Ramos (cell line): ENCODE measurements around the gene TDRD6.
"Not testable (repeated sequence)": the region's sequence is repeated elsewhere in the genome, so short reads cannot be mapped to it uniquely, and the experiment has no call there.

ENCODE experiments used
- in situ Hi-C: fragments of 300-500 bp; cut with MboI; formaldehyde crosslinking; loops from one replicate; pipeline ENCODE4 v1.14.3; 2022; ENCODE audit warnings: low sequenced_read_pairs; ENCODE audit not compliant: unreplicated experiment

TDRD6 gene, protein sequence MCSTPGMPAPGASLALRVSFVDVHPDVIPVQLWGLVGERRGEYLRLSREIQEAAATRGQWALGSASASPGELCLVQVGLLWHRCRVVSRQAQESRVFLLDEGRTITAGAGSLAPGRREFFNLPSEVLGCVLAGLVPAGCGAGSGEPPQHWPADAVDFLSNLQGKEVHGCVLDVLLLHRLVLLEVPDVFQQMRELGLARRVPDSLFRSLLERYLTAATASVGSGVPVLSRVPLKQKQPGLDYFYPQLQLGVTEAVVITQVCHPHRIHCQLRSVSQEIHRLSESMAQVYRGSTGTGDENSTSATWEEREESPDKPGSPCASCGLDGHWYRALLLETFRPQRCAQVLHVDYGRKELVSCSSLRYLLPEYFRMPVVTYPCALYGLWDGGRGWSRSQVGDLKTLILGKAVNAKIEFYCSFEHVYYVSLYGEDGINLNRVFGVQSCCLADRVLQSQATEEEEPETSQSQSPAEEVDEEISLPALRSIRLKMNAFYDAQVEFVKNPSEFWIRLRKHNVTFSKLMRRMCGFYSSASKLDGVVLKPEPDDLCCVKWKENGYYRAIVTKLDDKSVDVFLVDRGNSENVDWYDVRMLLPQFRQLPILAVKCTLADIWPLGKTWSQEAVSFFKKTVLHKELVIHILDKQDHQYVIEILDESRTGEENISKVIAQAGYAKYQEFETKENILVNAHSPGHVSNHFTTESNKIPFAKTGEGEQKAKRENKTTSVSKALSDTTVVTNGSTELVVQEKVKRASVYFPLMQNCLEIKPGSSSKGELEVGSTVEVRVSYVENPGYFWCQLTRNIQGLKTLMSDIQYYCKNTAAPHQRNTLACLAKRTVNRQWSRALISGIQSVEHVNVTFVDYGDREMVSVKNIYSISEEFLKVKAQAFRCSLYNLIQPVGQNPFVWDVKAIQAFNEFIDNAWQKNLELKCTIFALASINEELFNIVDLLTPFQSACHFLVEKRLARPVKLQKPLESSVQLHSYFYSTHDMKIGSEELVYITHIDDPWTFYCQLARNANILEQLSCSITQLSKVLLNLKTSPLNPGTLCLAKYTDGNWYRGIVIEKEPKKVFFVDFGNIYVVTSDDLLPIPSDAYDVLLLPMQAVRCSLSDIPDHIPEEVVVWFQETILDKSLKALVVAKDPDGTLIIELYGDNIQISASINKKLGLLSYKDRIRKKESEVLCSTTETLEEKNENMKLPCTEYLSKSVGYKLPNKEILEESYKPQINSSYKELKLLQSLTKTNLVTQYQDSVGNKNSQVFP (N-terminal part only)

DNA sequence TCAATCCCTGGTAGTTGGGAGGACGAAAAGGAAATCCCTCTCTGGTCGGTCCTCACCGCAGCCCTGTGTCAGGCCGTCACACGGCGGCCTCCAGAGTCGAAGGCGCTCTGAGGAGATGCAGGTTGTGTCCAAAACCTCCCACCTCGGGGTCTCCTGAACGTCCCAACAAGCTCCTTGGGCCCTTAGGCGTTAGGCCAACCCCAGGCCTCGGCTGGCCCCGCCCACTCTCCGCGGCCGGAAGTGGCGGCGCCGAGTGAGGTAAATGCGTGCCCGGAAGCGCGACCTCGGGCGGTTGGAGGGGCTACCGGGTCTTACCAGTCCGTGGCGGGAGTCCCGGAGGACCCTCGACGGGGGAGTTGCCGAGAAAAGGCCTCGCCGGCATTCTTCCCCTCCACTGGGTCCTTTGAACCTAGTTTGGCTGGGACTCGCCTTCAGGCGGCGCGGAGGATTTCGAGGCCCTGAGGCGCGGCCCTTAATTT lies at the start of gene TDRD6:
Gene TDRD6, plus strand, starts transcription at position 267 of the 479 bp plus-strand sequence. CDS start 244 bp downstream, outside the sequence.
- in situ Hi-C loops: no loop called here

DNA sequence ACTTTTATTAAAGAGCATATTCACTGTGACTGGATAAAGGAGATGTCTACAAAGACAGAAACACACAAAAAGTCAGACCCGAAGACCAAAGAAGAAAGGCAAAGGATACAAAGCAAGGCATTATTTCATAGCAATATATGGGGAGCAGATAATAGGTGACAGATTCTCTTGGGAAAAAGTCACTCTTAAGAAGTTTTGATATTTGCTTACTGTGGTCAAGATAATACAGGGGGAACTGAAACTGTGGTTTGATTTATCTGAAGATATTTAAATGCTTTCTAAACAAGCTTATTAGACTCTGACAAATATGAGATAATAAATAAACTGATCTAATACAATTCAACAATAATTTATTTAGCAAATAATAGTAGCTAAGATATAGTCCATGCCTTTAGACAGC lies 49.8 kb upstream of the TDRD6 start:
- in situ Hi-C loops: no loop called here

DNA sequence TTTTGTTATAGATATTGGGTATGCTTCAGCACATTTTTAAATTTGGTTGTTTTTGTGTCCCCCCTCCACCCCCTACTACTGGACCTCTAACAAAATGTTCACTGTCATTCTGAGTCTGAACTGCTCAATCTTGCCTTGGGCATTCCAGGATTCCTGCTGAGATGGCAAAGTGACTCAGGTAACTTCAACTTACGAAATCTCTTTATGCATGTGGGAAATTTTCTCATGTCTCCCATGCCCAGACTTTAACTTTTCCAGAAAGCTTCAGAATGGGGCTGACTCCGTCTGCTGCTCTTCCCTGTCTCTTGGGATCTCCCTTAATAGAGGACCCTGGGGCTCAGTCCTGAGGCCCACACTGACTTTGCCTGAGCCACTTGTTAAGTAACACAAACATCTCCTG lies 49.0 kb upstream of the TDRD6 start:
- in situ Hi-C loops: no loop called here

DNA sequence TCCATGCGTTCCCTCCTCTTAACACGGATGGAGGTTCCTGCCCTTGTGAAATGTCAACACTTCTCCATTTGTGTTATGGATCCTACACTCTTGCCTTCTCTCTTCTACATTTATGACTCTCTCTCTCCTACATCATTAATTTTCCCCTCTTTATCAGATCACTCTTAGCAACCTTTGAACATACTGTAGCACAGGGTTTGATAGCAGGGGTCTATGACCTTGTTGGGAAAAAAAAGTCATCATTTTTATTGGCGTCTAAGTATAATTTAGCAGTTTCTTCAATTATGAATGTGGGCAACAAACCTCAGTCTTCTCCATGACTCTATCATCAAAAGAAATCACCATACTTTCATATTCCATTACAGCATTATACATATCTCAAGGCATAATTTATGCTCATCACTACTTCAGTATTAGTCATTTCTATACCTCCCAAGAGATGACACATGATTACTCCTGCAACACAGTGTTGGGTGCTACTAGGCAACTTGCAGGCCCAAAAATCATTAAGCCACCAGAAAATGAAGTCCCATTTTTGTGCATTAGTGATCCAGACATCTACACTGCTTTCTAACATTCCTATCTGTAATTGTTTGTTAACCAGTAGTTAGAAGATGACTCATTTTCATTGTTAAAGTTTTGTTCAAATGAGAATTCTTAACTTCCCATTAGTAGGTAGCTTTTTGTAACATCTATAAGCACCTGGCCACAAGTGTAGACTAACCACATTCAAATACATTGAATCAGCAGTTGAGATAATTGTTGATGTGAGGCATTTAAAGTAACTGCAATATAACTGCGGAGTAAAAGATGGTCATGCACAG lies 44.5 kb upstream of the TDRD6 start:
- in situ Hi-C loops: no loop called here

DNA sequence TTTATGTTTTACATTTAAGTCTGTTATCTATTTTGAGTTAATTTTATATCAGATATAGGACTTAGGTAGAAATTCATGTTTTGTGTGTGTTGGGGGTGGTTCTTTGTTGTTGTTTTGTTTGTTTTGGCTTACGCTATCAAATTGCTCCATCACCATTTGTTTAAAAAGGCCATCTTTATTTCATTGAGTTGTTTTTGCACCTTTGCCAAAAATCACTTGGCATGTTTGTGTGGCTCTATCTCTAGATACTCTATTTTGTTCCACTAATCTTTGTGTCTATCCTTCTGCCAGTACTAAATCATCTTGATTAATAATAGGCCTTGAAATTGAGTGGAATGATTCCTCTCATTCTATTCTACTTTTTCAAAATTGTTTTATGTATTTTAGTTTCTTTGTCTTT lies 42.4 kb upstream of the TDRD6 start:
- in situ Hi-C loops: no loop called here

DNA sequence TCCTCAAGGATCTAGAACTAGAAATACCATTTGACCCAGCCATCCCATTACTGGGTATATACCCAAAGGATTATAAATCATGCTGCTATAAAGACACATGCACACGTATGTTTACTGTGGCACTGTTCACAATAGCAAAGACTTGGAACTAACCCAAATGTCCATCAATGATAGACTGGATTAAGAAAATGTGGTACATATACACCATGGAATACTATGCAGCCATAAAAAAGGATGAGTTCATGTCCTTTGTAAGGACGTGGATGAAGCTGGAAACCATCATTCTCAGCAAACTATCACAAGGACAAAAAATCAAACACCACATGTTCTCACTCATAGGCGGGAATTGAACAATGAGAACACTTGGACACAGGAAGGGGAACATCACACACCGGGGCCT lies 39.6 kb upstream of the TDRD6 start:
- in situ Hi-C loops: not testable (repeated sequence)

DNA sequence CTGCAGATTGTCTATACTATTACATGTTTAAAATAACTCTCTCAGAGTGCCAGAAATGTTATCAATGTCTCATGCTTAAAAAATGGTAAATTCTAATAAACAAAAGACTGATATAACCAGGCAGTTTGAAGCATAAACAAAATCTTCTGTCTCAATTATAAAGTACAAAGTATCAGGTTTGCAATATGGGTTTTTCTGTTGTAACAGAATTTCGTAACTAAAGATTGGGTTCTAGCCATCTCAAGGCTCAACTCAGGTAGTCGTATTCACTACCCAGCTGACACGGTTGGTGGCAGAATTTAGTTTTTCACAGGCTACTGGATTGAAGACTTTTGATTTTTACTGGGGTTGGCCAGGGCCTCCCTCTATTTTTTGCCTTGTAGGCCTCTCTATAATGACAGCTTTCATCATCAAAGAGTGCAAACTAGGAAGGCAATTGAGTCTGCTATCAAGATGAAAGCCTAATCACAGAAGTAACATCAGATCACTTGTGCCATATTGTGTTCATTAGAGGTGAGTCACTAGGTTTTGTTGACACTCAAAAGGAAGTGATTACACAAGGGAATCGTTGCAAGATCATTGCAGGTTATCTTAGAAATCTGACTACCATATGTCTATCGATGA lies 38.7 kb upstream of the TDRD6 start:
- in situ Hi-C loops: no loop called here

DNA sequence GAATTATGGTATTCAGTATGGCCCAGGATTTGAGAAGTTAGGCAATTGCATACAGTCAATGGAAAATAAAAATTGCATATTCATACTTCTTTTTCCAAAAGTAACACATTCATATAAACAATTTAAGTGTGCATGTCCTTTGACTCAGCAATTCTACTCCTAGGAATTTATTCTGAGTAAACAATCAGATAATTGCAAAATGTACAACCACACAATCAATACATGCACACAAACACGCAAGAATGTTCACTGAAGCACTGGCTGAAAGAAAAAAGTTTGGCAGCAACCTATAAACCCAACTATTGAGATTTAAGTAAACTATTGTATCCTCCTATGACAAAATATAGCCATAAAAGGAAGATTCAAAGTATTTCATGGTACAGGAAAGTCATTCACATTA lies 36.7 kb upstream of the TDRD6 start:
- in situ Hi-C loops: no loop called here

DNA sequence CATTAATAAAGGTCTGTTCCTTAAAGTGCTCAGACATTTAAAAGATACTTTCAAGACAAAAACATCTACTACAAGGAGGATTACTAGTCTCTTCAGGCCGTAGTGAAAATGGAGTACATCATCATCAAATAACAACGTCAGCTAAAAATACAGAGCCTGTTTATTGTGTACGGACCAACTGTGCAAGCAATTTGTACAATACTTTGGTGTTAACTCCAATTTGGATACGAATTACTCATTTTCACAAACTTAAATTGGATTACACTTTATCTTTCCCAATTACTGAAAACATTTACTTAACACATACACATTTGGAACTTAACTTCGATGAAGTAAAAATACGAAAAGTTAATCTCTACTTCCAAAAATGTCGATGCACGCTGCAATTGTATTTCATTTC lies 35.9 kb upstream of the TDRD6 start:
- in situ Hi-C loops: no loop called here

DNA sequence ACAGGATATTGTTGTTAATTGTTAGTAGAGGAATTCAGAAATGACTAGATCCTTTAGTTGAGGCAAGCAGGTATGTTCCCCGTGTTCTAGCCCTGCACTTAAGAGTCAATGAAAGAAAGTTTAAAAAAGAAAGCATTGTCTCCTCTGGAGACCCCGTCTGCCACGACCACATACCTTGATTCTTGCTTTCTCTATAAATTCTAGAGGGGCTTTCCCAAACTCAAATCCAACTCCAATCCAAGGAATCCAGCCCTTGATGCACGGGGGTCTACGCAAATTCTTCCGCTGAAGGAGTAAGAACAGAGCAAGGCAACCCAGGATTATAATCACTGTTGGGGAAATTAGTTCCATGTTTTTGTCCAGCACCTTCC lies 35.5 kb upstream of the TDRD6 start:
- in situ Hi-C loops: no loop called here

DNA sequence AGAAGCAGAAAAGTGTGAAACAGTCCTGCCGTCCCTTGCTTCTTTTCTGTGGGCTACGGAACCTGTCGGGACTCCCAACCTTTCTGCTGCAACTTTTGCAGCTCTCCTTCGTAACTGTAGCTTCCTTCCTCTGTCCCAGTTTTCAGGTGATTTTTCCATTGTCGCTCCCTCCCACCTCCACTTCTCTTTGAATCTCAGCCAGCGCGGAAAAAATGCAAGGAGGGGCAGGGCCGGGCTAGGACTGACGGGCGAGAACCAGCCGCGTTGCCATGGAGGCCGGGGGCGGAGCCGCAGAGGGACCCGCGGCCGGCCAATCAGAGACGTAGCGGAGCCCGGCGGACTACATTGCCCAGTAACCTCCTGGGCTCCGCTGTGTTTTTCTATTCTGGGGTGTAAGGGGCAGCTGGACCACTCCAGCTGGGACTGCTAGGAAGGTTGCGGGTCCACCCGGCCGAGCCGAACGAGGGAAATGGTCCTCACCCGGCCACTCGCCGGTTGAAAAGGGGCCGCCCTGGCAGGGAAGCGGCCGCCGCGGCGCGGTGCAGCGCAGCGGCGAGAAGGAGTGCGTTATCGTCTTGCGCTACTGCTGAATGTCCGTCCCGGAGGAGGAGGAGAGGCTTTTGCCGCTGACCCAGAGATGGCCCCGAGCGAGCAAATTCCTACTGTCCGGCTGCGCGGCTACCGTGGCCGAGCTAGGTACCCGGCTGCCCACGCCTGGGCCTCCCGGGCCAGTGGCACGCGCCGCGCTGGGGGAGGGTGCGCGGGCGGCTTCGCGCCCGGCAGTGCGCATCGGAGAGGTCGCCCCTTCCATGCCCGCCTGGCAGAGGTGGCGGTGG lies 34.9 kb upstream of the TDRD6 start, which contains the start of the genes CYP39A1 and SLC25A27:
Gene CYP39A1, minus strand, starts transcription at position 216 of the 836 bp plus-strand sequence. CDS start 236 bp downstream, outside the sequence.
Gene SLC25A27, plus strand, starts transcription at position 373 of the 836 bp plus-strand sequence. Its CDS starts 218 bp downstream, at position 591.
- in situ Hi-C loops: no loop called here

DNA sequence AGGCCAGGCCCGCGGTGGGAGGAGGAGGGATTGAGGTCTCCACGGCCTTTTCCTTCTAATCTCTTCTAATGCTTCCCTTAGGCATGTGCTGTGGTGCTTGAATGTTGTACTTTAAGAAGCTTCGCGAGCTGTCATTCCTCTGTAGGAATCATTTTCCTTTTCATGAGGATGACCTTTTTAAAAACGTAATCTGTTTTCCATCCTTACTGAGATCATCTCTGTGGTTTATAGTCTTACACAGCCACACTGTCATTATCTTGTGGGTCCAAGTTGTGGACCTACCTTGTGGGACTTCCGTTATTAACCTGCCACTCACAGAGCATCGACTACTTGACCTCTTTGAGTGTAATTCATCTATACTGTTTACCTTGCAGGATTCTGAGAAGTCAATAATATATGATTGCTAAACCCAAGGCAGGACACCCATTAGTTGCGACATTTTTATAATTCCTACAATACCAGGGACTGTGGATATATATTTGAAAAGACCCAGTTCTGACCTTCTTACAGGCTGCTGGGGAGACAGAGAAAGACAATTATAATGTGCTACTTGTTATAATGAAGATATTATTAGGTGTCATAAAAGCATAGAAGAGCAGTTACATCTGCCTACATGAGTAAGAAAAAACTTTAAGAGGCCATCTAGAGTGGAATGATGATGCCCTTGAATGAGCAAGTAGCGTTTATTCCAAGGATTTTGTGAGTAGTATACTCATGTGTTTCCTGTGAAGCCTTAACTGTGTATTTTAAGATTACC lies 34.1 kb upstream of the TDRD6 start:
- in situ Hi-C loops: no loop called here

DNA sequence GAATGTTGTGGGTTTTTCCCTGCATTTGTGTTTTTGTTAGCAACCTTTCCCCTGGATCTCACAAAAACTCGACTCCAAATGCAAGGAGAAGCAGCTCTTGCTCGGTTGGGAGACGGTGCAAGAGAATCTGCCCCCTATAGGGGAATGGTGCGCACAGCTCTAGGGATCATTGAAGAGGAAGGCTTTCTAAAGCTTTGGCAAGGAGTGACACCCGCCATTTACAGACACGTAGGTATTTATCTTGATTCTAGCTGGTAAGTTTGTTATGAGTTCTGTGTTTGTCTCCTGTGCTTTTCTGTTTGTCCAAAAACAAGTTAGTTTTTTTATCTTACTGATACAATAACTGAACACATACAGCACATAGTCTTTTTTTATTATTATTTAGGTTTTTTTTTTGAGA lies 31.9 kb upstream of the TDRD6 start:
- in situ Hi-C loops: no loop called here

DNA sequence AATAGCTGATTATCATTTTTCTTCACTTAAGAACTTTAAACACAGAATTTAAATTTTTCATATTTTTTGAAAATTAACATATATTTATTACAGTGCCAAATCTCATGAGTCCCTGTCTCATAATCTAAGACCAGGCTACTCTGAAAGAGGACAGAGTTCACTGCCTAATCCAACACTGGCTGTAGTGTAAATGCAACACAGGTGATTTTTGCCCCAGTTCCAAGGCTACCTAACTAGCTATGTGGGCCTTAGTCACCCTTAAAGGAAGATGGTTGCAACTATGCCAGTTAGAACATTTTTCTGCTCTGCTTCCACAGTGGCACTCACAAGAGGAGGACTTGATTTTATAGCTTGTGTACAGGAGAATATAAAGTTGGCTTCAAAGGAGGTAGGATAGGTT lies 30.0 kb upstream of the TDRD6 start:
- in situ Hi-C loops: no loop called here

DNA sequence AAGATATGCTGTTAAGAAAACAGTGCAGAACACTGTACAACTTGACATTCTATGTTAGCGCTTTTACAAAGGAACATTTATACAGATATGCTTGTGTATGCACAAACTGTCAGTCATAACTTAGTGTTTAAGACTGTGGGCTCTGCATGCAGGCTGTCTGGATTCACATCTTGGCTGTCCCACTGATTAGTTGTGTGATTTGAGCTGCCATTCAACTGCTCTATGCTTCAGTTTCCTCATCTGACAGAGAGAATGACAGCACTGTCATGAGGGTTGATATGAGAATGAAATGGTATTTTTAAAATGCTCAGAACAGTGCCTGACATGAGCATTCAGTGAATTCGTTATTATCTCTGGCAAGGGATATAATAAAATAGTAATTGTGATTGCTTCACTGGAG lies 26.2 kb upstream of the TDRD6 start:
- in situ Hi-C loops: no loop called here

DNA sequence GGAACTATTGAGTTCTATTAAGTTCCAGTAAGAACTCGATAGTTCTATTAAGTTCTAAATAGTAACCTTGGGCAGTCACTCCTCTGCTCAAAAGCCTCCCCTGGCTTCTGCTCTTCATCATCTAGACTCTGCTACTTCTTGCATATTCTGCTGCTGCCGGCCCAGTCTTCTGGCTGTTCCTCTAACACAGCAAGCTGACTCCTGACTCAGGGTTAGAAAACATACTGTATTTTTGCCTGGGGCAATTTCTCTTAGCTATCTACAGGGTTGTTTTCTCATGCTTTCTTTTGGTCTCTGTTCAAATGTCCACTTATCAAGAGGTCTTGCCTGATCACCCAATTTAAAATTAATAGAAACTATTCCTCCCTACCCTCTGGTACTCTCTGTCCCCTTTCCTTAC lies 20.3 kb upstream of the TDRD6 start:
- in situ Hi-C loops: no loop called here

DNA sequence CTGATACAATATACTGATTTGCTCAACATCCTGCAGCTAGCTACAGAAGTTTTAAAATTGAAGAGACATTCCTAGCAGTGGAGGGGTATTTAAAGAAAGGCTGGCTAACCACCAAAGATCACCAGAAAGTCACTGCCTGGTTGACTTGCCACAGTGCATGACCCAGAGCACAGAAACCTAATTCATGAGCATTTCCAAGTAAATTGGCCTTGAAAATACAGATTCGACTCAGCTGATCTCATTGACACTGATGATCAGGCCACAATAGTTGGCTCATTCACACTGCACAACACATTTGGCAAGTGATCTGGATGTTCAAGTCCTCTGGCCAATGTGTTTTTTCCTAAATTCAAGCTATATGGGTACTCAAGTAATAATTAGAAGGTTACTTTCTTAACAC lies 13.3 kb upstream of the TDRD6 start:
- in situ Hi-C loops: no loop called here
